Upper lobe of left lung (tissue), 4 donors: ENCODE results near the gene BCAS3.

Source experiments
- POLR2A ChIP-seq, 4 donors: fragments of 450-650 bp; IDR thresholded peaks; one replicate each; pipeline ENCODE4 v1.5.1; 2016 to 2017; ENCODE audit warnings: antibody characterized with exemption in 4 of 4, mild to moderate bottlenecking in 2 of 4
- POLR2AphosphoS5 ChIP-seq, 2 donors: sonication (generic); formaldehyde crosslinking; IDR thresholded peaks; one replicate each; pipeline ENCODE4 v1.5.1; 2017; ENCODE audit warnings: antibody characterized with exemption in 2 of 2
- TF ChIP-seq, protein P1 (sequence below), 6 experiments: fragments of 450-650 bp in 4 of 6; fragments of 200-600 bp in 2 of 6; sonication (generic) in 2 of 6; IDR thresholded peaks; one replicate each; pipeline ENCODE4 v1.5.1; 2016 to 2019; ENCODE audit warnings: antibody characterized with exemption in 6 of 6

DNA sequence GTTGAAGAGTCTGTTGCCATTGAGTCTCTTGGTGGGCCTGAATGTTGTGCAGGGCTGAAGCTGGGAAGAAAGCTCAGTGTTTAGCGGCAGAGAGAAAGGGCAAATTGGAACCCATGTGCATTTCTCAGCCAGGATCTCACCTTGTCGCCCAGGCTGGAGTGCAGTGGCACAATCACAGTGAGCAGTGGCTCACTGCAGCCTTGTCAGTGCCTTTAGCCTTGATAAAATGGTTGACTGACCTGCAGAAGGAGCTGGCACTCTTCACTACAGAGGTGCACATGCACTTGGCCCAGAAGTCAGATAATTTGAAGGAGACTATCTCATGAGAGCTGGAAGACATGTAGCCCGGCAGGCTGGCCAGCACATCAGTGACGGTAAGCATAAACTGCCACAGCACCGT, 597.7 kb downstream of the BCAS3 start:
- TF ChIP-seq POLR2A (IDR thresholded peaks at IDR 0.05) (no peak), POLR2AphosphoS5 (IDR thresholded peaks at IDR 0.05) (no peak)
- TF ChIP-seq, protein P1, sequence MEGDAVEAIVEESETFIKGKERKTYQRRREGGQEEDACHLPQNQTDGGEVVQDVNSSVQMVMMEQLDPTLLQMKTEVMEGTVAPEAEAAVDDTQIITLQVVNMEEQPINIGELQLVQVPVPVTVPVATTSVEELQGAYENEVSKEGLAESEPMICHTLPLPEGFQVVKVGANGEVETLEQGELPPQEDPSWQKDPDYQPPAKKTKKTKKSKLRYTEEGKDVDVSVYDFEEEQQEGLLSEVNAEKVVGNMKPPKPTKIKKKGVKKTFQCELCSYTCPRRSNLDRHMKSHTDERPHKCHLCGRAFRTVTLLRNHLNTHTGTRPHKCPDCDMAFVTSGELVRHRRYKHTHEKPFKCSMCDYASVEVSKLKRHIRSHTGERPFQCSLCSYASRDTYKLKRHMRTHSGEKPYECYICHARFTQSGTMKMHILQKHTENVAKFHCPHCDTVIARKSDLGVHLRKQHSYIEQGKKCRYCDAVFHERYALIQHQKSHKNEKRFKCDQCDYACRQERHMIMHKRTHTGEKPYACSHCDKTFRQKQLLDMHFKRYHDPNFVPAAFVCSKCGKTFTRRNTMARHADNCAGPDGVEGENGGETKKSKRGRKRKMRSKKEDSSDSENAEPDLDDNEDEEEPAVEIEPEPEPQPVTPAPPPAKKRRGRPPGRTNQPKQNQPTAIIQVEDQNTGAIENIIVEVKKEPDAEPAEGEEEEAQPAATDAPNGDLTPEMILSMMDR (IDR thresholded peaks at IDR 0.05) = no peak
